Fibroblast of lung (primary cell): ENCODE data around the gene ELMO2.

ENCODE experiments used
- CTCF ChIP-seq, 2 donors: IDR thresholded peaks in 1 of 2; conservative IDR thresholded peaks in 1 of 2; 1 replicate in 1 of 2; 2 replicates in 1 of 2; pipeline ENCODE4 v1.5.1; 2011 to 2012; ENCODE audit warnings: low read length in 2 of 2, control low read depth in 1 of 2, inconsistent platforms in 1 of 2, low read depth in 1 of 2, mild to moderate bottlenecking in 1 of 2
- EZH2 ChIP-seq: IDR thresholded peaks from 2 replicates; pipeline ENCODE4 v1.5.1; 2012; ENCODE audit warnings: low read length, control low read depth, mild to moderate bottlenecking; ENCODE audit errors: missing control alignments

- no peak for TF ChIP-seq CTCF (conservative IDR thresholded peaks at IDR 0.05 in 1 of 2, IDR thresholded peaks at IDR 0.05 in 1 of 2; ENCODE audit: low read depth in 1 of 2, low read length in 2 of 2)
- TF ChIP-seq EZH2: no peak
Measured at GRCh38 chr20:46423882-46424482, 17.6 kb upstream of the ELMO2 start.
